HG03159 (cell line): ENCODE data around the gene MFSD12.

Source experiments
- ATAC-seq: cut with Tn5 transposase; IDR thresholded peaks from one replicate; pipeline ENCODE4 v1.9.1; 2021; ENCODE audit warnings: mild to moderate bottlenecking, moderate library complexity; ENCODE audit not compliant: unreplicated experiment

The MFSD12 gene

DNA sequence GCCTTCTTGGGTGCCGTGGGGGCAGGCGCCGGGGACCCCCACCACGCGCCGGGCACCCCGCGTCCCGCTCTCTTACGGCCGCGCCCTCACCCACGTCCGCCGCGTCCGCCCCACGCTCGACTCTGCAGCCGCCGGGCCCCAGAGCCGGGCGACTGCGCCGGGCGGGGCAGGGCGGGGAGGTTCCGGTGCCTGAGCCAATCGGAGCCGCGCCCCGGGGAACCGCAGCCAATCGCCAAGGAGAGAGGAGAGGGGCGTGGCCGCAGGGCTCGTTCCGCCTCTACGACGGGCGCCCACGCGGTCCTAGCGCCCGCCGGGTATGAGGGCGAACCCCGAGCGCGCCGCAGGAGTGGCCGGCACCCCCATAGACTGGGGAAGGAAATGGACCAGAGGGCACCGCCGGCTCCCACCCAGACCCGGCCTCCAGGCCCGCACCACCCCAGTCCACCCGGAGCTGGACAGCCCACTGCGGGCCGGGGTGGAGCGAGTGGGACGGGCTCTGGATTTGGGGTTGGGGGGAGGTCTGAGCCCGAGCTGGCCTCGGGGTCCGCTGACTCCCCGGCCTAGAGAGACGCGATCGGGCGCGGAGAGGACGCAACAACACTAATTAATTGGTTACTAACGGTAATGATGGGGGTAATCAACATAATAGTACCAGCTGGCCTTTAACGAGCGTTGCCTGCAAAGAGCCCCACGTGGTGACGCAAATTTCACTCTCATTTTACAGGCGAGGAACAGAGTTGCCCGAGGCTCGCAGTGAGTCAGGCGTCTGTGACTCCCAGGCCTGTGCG lies at the start of gene MFSD12:
Gene MFSD12 (minus strand): TSS at position 126 of the 788 bp plus-strand sequence. CDS start 183 bp downstream, outside the sequence.
- peak; percentile 79 for ATAC-seq

DNA sequence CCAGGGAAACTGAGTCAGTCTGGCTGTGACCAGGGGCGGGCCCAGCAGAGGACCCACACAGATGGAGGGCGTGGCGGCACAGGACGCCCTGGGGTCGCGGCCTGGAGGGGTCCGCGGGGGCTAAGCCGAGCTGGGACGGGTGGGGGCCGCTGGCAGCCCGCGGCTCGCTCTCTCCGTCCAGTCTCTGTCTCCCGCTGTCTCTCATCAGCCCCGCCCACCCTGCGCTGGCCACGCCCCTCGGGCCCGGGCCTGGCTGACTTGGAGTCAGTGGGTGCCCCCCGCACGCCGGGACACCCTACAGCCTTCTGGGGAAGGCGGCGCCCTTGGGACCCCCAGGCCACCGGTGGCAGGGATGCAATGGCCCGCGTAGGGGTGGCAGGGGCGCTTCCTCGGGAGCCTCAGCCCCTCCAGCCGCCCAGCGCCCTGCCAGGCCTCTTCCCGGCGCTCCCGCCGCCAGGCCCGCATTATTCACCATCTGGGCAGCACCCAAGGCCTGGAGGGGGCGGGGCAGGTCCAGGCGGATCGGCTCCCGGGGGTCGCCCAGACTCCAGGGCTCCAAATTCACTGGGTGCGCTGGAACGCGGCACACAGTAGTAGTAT lies 49.4 kb upstream of the MFSD12 start, which contains the start of gene TBXA2R:
Gene TBXA2R (minus strand): TSS at position 186 of the 600 bp plus-strand sequence. CDS start 6,241 bp downstream, outside the sequence.
- no peak for ATAC-seq

DNA sequence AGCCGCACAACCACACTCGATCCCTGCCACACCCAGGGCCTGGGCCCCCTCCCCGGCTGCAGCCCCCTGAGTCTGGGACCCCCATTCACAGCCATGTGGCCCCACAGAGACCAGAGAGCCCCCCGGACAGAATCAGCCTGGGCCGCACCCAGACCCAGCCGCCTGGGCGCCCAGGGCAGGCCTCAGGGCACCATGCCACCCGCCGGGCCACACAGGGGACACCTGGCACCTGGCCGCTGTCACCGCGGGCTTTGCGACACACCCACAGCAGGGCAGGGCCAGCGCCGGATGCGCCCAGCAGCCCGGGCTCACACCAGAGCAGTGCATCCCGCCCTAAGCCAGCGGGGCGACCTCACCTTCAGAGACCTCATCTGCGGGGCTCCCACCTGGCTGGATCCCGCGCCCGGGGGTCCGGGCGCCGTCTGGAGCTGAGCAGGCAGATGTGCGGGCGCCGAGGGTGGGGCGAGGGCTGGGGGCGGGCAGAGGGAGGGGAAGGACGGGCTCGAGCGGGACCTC lies 48.8 kb upstream of the MFSD12 start:
- ATAC-seq: no peak

DNA sequence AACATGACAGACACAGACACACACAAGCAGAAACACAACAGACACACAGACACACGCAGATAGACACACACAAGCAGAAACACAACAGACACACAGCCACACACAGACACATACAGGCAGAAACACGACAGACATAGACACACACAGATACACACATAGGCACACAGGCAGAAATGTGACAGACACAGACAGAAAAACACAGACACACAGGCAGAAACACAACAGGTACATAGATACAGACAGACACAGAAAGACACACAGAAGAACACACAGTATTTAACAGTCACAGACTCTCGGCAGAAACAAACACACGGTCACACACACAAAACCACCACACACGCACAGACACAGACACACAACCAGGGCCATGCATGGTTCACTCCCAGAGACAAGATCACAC lies 48.4 kb upstream of the MFSD12 start:
- no peak for ATAC-seq

DNA sequence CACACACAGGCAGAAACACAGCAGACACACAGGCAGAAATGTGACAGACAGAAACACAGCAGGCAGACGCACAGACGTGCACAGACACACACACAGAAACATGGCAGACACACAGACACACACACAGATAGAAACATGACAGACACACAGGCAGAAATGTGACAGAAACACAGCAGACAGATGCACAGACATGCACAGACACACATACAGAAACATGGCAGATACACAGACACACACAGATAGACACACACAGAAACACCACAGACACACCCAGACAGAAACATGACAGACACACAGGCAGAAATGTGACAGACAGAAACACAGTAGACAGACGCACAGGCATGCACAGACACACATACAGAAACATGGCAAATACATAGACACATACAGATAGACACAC lies 48.0 kb upstream of the MFSD12 start:
- ATAC-seq: no peak

DNA sequence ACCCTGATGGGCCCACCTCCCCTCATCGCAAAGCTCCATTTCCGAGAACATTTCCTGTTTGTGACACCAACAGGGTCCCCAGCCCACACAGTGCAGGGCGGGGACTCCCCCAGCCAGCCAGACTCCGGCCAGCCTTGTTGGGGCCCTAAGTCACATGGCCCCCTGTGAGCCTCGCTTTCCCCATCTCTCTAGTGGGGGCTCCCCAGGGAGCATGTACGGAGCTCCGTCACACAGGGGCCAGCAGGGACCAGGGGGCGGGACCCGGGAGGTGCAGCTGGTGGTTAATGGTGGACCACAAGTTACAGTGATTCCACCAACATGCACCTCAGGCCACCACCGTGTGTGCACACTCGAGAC lies 47.6 kb upstream of the MFSD12 start:
- no peak for ATAC-seq

DNA sequence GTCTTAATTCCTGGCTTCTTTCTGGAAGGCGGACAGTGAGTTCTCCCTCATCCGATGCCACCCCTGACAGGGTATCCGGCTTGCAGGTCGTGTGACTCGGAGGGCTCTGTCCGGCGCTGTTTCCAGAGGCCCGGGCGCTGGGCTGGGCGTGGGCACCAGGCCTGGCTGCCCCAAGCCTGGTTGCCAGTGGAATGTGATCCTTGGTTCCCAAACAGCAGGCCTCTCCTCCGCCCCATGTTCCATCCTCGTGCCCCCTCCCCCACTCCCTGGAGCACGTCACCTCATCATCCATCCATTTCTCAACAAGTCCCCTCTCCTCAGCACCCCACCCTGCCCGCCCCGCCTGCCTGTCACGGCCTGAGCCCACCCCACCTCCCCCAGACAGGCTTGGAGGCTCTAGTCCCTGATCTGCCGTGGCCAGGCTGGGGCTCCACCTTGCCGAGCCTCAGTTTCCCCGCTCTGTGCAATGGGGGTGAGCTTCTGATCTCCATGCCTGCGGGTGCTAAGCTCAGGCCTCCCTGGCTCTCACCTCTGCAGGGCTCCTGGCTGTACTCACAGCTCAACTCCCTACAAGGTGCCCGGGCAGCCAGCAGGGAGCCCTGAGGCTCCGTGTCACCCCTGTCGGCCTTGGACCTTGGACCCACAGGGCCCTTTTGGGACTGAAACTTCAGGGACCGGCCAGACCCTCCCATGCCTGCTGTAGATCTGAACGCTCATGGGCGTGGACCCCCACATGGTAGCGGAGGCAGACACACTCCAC lies 47.0 kb upstream of the MFSD12 start:
- no peak for ATAC-seq

DNA sequence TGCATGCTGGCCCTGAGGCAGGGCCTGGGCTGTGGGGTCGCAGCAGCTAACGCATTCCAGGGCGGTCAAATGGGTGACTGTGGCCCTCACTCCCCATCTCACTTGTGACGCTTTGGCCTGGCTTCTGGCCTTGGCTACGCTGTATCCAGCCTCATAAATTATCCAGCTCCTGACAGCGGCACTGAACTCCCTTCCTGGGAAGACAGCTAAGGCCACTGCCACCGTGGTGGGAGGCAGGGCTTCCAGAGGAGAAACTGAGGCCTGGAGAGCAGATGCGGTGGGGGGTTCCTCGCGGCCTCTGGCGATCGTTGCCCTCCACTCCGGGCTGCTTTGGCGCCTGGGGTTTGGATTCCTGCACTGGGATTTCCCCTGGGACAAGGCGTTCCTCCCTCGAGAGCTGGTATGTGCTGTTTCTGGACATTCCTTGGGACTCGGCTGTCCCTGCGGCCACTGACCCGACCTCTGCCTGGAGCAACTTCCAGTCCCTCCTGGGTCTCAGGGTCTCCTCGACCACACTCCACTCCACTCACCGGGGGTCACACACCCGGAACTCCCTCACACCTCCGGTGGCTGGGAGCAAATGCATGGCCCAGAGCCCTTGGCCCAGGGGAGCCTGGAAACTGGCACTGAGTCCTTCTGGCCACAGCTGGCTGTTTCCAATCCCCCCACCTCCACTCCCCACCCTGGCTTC lies 45.9 kb upstream of the MFSD12 start:
- no peak for ATAC-seq

DNA sequence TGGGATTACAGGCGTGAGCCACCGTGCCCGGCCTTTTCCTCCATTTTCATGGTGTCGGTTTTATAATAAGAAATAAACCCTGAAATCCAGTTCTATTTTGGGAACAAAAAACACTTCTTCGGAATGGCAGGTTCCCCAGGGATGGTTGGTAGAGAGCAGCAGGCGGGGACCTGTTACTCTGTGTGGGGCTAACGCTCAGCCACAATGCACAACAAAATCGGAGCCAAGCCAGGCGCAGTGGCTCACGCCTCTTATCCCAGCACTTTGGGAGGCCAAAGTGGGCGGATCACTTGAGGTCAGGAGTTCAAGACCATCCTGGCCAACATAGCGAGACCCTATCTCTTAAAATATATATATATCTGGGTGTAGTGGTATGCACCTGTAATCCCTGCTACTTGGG lies 43.6 kb upstream of the MFSD12 start:
- ATAC-seq: no peak

DNA sequence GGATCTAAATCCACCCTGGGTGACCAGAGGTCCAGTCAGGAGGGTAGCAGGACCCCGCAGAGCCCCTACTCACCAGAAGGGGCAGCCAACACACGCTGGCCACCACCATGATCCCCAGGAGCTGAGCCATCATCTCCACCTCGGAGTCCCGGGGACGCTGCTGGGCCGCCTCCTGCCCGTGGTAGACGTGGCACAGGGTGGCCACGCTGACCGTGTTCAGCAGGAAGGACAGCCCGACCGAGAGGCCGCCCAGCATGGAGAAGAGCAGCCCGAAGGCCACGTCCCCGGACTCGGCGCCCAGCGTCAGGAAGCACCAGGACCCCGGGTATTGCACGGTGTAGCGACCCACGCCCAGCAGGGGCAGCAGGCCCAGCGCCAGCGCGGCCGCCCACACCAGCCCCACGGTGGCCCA lies 42.4 kb upstream of the MFSD12 start:
- ATAC-seq: no peak

DNA sequence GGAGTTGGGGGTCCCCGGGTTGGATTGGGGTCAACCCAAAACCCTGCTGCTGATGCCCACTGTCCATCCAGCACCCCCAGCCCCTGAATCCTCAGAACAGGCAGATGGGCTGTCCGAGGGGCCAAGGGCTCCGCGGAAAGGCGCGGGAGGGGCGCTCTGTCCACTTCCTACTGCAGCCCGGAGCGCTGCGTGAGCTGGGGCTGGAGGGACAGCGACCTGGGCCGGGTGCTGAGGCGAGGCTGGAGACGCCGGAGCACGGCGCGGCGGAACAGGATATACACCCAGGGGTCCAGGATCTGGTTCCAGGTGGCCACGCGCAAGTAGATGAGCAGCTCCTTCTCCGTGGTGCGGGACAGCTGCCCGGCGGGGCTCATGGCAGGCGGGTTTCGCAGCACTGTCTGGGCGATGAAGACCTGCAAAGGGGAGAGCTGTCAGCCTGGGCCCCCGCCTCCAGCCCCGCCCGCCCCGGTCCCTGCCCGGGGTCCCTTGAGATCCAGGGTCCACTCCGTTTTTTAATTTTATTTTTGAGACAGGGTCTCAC lies 38.2 kb upstream of the MFSD12 start:
- ATAC-seq: no peak

DNA sequence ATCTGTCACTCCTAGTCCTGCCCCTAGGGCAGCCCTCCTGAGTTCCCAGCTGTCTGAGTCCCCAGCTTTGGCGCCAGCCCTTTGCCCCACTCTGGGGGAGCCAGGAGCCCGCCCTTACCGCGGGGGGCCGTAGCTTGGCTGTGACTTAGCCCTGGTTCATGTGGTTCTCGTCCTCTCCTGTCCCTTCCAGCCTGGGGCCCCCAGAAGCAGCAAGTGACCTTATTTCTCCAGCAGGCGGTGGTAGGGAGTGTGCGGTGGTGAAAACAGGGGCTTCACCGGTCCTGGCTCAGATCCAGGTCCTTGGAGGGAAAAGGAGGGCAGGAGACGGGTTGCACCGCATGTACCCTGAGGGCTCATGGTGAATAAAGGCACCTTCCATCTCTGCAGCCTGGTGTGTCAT lies 35.8 kb upstream of the MFSD12 start:
- no peak for ATAC-seq

DNA sequence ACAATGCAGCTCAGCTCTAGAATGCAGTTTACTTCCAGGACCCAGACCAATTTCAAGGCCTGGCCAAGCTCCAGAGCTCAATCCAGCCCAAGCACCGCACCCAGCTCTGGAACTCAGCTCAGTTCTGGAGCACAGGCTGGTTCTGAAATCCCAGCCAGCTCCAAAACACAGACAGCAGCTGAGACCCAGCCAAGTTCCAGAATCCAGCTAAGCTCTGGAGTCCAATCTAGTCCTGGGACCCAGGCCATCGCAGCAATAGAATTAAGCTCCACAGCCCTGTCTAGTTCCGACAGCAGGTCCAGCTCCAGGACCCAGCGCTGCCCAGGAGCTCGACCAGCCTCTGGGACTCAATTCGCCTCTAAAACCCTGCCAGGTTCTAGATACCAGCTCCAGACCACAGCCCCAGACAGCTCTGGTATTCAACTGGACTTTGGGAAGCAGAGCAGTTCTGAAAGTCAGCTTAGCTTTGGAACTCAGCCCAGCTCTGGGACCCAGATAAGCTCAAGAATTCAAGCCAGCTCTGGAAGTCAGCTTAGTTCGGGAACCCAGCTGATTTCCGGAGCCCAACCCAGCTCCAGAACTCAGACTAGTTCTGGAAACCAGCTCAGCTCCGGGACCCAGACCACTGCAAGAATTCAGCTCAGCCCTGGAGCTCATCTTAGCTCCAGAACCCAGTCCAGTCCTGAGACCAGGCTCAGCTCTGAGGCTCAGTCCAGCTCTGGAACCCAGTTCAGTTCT lies 34.7 kb upstream of the MFSD12 start:
- ATAC-seq: no peak

DNA sequence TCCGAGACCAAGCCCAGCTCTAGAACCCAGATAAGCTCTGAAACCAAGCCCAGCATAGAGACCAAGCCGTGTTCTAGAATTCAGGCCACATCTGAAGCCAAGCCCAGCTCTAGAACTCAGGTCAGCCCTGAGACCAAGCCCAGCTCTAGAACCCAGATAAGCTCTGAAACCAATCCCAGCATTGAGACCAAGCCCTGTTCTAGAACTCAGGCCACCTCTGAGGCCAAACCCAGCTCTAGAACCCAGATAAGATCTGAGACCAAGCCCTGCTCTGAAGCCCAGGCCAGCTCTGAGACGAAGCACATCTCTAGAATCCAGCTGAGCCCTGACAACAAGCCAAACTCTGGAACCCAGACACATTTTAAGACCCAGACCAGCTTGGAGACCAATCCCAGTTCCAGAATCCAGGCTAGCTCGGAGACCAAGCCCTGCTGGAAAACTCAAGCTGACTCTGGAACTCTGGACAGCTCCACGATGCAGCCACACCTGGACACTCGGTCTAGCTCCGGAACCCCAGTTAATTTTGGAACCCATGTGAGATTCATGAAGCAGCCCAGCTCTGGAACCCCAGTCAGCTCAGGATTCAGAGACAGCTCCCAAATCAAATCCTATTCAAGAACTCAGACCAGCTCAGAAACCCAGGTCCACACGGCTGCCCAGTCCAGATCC lies 33.7 kb upstream of the MFSD12 start:
- ATAC-seq: no peak

DNA sequence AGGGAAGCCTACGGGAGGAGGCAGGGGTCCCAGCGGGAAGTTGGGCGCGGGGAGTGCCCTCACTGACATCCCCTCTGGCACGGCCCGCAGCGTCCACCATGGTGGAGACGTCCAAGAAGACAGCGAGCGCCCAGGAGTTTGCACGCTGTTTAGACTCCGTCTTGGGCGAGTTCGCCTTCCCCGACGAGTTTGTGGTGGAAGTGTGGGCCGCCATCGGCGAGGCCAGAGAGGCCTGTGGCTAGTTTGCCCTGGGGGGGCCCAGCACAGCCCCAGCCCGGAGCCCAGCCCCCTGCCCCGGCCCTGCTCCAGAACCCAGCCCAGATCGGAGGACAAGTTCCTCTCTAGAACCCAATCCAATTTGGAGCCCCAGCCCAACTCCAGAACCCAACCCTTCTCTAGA lies 32.6 kb upstream of the MFSD12 start:
- no peak for ATAC-seq

DNA sequence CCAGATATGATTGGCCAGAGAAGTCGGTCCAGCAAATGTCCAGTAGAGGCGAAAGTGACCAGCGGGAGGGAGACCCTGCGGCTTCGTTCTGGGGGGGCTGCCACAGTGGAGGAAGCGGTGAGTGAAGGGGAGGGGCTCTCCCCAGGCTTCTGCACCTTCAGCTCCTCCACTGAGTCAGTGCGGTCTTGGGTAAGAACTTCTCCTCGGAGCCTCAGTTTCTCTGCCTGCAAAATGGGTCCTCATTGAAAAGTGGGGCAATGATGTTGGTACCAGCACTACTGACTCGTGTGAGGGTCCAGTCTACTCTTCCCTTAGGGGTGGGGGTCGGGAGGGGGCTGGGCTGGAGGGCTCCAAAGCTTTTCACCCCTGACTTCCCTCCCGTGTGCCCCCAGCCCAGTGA lies 32.1 kb upstream of the MFSD12 start:
- ATAC-seq: no peak

DNA sequence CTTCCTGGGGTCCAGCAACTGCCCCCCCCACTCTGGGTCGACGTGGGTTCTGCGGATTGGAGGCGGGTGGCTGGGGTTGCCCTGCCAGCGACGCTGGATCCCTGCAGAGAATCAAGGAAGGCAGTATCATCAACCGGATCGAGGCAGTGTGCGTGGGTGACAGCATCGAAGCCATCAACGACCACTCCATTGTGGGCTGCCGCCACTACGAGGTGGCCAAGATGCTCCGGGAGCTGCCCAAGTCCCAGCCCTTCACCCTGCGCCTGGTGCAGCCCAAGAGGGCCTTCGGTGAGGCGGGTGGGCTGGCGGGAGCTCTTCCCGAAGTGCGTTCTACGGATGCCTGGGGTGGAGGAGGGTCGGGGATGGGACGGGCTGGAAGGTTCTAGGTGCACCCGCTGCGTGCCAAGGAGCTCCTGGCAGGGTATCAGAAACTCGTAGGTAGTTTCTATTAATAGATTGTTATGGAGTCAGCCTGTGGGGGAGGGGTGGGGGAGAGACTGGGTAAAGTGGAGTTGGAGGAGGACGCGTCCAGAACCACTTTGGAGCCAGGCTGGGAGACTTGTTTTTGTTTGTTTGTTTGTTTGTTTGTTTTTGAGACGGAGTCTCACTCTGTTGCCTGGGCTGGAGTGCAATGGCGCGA lies 29.4 kb upstream of the MFSD12 start:
- ATAC-seq: no peak

DNA sequence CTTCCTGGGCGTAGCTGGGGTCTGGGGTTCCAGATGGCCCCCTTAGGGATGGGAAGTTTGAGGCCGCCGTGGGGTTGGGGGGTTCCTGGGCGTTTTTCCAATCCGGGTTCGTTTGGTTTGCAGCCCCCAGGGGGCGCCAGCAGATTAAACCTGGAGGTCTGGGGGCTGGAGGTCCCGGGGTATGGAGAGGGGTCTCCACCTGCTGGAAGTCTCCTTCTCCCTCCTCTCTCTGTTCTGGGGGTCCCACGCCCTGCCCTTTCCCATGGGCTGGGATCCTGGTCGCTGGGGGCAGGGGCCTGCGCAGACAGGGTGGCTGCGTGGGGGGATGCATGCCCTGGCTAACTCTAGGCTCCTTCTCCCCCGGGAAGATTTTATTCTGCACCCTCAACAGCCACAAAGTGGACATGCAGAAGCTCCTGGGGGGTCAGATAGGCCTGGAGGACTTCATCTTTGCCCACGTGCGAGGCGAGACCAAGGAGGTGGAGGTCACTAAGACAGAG lies 28.8 kb upstream of the MFSD12 start:
- no peak for ATAC-seq
